SKM-1 (cell line): ENCODE data around the gene LTBP3.
A peak's percentile ranks its signal among the peaks of the same experiment; 100 is the strongest.
"Not testable (repeated sequence)": the region's sequence is repeated elsewhere in the genome, so short reads cannot be mapped to it uniquely, and the experiment has no call there.

Experiments used
- DNase-seq: peaks from one replicate; lab custom pipeline; 2025; ENCODE audit not compliant: unreplicated experiment; lab: John Stamatoyannopoulos, UW

Gene LTBP3

DNA sequence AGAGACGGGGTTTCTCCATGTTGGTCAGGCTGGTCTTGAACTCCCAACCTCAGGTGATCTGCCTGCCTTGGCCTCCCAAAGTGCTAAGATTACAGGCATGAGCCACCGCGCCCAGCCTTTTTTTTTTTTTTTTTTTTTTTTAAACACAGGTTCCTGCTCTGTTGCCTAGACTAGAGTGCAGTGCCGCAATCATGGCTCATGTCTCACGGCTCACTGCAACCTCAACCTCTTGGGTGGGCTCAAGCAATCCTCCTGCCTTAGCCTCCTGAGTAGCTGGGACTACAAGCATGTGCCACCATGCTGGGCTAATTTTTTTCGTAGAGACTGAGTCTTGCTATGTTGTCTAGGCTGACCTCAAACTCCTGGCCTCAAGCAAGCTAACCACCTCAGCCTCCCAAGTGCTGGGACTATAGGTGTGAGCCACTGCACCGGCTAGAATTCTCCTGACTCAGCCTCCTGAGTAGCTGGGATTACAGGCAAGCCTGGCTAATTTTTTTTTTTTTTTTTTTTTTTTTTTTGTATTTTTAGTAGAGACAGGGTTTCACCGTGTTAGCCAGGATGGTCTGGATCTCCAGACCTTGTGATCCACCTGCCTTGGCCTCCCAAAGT, 39.1 kb downstream of the LTBP3 start:
- DNase-seq = not testable (repeated sequence)

DNA sequence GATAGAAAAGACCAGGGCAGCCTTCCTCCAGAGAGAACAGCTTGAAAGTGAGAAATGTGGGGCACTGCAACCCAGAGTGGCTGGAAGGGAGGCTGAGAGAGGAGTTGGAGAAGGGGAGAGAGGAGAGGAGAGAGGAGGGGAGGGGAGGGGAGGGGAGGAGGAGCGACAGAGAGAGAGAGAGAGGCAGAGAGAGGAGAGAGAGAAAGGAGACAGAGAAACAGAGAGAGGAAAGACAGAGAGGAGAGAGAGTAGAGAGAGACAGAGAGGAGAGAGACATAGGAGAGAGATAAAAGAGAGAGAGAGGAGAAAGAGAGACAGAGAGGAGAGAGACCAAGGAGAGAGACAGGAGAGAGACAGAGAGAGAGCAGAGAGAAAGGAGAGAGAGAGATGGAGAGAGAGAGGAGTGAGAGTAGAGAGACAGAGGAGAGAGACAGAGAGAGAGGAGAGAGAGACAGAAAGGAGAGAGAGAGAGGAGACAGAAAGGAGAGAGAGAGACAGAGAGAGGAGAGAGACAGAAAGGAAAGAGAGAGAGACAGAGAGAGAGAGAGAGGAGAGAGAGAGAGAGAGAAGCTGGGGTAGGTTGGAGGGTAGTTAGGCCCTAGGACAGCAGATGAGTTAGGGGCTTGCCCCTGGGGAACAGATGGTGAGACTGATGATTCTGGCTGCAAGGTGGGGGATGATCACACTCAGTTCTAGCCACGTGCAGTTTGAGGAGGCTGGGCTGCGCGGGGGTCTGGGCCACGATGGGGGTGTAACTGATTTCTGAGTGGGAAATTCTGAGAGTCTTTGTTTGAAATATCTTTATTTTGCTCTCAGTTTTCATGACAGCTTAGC, 41.8 kb downstream of the LTBP3 start:
- DNase-seq = no peak

DNA sequence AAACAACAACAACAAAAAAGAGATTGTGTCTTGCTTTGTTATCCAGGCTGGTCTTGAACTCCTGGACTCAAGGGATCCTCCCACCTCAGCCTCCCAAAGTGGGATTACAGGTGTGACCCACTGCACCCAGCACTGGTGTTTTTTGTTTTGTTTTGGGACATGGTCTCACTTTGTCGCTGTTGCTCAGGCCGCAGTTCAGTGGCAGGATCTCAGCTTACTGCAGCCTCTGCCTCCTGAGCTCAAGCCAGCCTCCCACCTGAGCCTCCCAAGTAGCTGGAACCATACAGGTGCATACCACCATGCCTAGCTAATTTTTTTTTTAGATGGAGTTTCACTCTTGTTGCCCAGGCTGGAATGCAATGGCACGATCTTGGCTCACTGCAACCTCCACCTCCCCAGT, 45.8 kb downstream of the LTBP3 start:
- not testable (repeated sequence) for DNase-seq

DNA sequence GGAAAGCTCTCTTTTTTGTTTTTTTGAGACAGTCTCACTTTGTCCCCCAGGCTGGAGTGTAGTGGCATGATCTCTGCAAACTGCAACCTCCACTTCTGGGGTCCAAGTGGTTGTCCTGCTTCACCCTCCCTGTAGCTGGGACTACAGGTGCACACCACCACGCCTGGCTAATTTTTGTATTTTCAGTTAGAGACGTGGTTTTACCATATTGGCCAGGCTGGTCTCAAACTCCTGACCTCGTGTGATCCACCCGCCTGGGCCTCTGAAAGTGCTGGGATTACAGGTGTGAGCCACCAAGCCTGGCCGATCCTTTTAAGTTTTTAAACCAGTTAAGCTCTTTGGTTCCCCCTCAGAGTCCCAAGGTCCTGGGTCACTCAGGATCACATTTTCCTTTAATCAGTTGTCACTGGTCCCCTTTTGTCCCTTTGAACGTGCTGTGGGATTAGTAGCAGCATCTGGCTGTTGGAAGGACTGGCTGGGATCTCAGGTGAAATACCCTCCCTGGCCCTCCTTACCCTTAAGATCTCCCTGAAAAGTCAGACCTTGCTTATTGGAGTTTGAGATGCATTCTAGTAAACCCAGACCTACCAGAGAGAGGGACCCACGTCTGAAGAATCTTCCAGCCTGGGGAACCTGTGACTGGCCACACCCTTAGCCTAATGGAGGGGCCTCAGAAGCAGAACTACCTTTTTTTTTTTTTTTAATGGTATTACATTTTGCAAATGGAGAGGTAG, 51.2 kb downstream of the LTBP3 start:
- no peak for DNase-seq

DNA sequence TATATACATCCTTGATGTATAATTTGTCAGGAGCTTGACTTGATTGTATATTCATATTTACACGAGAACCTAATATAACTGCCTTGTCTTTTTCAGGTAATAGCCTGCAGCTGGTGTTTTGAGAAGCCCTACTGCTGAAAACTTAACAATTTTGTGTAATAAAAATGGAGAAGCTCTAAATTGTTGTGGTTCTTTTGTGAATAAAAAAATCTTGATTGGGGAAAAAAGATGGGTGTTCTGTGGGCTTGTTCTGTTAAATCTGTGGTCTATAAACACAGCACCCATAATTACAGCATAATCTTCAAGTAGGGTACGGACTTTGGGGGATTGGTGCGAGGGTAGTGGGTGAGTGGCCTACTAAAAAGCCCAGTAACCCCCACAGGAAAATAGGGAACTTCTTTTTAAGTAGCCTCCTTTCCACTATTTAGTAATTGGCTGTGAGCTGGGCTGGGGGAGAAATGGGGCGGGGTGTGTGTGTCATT, 51.8 kb downstream of the LTBP3 start:
- DNase-seq = no peak

DNA sequence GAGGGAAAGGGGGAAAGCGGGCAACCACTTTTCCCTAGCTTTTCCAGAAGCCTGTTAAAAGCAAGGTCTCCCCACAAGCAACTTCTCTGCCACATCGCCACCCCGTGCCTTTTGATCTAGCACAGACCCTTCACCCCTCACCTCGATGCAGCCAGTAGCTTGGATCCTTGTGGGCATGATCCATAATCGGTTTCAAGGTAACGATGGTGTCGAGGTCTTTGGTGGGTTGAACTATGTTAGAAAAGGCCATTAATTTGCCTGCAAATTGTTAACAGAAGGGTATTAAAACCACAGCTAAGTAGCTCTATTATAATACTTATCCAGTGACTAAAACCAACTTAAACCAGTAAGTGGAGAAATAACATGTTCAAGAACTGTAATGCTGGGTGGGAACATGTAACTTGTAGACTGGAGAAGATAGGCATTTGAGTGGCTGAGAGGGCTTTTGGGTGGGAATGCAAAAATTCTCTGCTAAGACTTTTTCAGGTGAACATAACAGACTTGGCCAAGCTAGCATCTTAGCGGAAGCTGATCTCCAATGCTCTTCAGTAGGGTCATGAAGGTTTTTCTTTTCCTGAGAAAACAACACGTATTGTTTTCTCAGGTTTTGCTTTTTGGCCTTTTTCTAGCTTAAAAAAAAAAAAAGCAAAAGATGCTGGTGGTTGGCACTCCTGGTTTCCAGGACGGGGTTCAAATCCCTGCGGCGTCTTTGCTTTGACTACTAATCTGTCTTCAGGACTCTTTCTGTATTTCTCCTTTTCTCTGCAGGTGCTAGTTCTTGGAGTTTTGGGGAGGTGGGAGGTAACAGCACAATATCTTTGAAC, 52.5 kb downstream of the LTBP3 start:
- no peak for DNase-seq

DNA sequence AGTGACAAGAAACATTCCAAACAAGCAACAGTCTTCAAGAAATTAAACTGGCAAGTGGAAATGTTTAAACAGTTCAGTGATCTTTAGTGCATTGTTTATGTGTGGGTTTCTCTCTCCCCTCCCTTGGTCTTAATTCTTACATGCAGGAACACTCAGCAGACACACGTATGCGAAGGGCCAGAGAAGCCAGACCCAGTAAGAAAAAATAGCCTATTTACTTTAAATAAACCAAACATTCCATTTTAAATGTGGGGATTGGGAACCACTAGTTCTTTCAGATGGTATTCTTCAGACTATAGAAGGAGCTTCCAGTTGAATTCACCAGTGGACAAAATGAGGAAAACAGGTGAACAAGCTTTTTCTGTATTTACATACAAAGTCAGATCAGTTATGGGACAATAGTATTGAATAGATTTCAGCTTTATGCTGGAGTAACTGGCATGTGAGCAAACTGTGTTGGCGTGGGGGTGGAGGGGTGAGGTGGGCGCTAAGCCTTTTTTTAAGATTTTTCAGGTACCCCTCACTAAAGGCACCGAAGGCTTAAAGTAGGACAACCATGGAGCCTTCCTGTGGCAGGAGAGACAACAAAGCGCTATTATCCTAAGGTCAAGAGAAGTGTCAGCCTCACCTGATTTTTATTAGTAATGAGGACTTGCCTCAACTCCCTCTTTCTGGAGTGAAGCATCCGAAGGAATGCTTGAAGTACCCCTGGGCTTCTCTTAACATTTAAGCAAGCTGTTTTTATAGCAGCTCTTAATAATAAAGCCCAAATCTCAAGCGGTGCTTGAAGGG, 53.3 kb downstream of the LTBP3 start:
- DNase-seq = no peak

DNA sequence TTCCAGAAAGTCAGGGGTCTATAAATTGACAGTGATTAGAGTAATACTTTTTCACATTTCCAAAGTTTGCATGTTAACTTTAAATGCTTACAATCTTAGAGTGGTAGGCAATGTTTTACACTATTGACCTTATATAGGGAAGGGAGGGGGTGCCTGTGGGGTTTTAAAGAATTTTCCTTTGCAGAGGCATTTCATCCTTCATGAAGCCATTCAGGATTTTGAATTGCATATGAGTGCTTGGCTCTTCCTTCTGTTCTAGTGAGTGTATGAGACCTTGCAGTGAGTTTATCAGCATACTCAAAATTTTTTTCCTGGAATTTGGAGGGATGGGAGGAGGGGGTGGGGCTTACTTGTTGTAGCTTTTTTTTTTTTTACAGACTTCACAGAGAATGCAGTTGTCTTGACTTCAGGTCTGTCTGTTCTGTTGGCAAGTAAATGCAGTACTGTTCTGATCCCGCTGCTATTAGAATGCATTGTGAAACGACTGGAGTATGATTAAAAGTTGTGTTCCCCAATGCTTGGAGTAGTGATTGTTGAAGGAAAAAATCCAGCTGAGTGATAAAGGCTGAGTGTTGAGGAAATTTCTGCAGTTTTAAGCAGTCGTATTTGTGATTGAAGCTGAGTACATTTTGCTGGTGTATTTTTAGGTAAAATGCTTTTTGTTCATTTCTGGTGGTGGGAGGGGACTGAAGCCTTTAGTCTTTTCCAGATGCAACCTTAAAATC, 54.0 kb downstream of the LTBP3 start:
- DNase-seq = no peak

DNA sequence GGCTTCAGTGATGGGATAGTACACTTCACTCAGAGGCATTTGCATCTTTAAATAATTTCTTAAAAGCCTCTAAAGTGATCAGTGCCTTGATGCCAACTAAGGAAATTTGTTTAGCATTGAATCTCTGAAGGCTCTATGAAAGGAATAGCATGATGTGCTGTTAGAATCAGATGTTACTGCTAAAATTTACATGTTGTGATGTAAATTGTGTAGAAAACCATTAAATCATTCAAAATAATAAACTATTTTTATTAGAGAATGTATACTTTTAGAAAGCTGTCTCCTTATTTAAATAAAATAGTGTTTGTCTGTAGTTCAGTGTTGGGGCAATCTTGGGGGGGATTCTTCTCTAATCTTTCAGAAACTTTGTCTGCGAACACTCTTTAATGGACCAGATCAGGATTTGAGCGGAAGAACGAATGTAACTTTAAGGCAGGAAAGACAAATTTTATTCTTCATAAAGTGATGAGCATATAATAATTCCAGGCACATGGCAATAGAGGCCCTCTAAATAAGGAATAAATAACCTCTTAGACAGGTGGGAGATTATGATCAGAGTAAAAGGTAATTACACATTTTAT, 54.7 kb downstream of the LTBP3 start:
- DNase-seq = no peak

DNA sequence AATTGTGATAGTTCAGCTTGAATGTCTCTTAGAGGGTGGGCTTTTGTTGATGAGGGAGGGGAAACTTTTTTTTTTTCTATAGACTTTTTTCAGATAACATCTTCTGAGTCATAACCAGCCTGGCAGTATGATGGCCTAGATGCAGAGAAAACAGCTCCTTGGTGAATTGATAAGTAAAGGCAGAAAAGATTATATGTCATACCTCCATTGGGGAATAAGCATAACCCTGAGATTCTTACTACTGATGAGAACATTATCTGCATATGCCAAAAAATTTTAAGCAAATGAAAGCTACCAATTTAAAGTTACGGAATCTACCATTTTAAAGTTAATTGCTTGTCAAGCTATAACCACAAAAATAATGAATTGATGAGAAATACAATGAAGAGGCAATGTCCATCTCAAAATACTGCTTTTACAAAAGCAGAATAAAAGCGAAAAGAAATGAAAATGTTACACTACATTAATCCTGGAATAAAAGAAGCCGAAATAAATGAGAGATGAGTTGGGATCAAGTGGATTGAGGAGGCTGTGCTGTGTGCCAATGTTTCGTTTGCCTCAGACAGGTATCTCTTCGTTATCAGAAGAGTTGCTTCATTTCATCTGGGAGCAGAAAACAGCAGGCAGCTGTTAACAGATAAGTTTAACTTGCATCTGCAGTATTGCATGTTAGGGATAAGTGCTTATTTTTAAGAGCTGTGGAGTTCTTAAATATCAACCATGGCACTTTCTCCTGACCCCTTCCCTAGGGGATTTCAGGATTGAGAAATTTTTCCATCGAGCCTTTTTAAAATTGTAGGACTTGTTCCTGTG, 55.4 kb downstream of the LTBP3 start:
- no peak for DNase-seq

DNA sequence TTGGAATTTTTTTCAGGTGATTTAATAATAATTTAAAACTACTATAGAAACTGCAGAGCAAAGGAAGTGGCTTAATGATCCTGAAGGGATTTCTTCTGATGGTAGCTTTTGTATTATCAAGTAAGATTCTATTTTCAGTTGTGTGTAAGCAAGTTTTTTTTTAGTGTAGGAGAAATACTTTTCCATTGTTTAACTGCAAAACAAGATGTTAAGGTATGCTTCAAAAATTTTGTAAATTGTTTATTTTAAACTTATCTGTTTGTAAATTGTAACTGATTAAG, 55.9 kb downstream of the LTBP3 start:
- DNase-seq = no peak

DNA sequence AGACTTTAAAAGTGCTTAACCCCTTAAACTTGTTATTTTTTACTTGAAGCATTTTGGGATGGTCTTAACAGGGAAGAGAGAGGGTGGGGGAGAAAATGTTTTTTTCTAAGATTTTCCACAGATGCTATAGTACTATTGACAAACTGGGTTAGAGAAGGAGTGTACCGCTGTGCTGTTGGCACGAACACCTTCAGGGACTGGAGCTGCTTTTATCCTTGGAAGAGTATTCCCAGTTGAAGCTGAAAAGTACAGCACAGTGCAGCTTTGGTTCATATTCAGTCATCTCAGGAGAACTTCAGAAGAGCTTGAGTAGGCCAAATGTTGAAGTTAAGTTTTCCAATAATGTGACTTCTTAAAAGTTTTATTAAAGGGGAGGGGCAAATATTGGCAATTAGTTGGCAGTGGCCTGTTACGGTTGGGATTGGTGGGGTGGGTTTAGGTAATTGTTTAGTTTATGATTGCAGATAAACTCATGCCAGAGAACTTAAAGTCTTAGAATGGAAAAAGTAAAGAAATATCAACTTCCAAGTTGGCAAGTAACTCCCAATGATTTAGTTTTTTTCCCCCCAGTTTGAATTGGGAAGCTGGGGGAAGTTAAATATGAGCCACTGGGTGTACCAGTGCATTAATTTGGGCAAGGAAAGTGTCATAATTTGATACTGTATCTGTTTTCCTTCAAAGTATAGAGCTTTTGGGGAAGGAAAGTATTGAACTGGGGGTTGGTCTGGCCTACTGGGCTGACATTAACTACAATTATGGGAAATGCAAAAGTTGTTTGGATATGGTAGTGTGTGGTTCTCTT, 56.5 kb downstream of the LTBP3 start:
- no peak for DNase-seq

DNA sequence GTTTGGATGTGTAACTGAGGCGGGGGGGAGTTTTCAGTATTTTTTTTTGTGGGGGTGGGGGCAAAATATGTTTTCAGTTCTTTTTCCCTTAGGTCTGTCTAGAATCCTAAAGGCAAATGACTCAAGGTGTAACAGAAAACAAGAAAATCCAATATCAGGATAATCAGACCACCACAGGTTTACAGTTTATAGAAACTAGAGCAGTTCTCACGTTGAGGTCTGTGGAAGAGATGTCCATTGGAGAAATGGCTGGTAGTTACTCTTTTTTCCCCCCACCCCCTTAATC, 57.0 kb downstream of the LTBP3 start:
- no peak for DNase-seq

DNA sequence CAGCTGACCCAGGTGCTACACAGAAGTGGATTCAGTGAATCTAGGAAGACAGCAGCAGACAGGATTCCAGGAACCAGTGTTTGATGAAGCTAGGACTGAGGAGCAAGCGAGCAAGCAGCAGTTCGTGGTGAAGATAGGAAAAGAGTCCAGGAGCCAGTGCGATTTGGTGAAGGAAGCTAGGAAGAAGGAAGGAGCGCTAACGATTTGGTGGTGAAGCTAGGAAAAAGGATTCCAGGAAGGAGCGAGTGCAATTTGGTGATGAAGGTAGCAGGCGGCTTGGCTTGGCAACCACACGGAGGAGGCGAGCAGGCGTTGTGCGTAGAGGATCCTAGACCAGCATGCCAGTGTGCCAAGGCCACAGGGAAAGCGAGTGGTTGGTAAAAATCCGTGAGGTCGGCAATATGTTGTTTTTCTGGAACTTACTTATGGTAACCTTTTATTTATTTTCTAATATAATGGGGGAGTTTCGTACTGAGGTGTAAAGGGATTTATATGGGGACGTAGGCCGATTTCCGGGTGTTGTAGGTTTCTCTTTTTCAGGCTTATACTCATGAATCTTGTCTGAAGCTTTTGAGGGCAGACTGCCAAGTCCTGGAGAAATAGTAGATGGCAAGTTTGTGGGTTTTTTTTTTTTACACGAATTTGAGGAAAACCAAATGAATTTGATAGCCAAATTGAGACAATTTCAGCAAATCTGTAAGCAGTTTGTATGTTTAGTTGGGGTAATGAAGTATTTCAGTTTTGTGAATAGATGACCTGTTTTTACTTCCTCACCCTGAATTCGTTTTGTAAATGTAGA, 57.6 kb downstream of the LTBP3 start:
- no peak for DNase-seq

DNA sequence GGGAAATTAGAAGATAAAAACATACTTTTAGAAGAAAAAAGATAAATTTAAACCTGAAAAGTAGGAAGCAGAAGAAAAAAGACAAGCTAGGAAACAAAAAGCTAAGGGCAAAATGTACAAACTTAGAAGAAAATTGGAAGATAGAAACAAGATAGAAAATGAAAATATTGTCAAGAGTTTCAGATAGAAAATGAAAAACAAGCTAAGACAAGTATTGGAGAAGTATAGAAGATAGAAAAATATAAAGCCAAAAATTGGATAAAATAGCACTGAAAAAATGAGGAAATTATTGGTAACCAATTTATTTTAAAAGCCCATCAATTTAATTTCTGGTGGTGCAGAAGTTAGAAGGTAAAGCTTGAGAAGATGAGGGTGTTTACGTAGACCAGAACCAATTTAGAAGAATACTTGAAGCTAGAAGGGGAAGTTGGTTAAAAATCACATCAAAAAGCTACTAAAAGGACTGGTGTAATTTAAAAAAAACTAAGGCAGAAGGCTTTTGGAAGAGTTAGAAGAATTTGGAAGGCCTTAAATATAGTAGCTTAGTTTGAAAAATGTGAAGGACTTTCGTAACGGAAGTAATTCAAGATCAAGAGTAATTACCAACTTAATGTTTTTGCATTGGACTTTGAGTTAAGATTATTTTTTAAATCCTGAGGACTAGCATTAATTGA, 58.3 kb downstream of the LTBP3 start:
- no peak for DNase-seq

DNA sequence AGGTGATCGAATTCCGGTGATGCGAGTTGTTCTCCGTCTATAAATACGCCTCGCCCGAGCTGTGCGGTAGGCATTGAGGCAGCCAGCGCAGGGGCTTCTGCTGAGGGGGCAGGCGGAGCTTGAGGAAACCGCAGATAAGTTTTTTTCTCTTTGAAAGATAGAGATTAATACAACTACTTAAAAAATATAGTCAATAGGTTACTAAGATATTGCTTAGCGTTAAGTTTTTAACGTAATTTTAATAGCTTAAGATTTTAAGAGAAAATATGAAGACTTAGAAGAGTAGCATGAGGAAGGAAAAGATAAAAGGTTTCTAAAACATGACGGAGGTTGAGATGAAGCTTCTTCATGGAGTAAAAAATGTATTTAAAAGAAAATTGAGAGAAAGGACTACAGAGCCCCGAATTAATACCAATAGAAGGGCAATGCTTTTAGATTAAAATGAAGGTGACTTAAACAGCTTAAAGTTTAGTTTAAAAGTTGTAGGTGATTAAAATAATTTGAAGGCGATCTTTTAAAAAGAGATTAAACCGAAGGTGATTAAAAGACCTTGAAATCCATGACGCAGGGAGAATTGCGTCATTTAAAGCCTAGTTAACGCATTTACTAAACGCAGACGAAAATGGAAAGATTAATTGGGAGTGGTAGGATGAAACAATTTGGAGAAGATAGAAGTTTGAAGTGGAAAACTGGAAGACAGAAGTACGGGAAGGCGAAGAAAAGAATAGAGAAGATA, 59.0 kb downstream of the LTBP3 start, which contains the start of gene MALAT1:
TSS of gene MALAT1 (plus strand) at position 69 of the 736 bp plus-strand sequence.
- DNase-seq = peak; percentile 88
